NCI-H526 treated with DMSO at 0.1 percent for 48 hours (cell line): ENCODE results near the gene PKNOX2.
A peak's percentile ranks its signal among the peaks of the same experiment; 100 is the strongest.

Experiments used
- DNase-seq: peaks from one replicate; lab custom pipeline; 2025; lab: John Stamatoyannopoulos, UW

Gene PKNOX2

GRCh38 chr11:125263268-125263790 lies 98.8 kb downstream of the PKNOX2 start:
- peak; percentile 58 for DNase-seq

GRCh38 chr11:125264100-125265022 lies 99.8 kb downstream of the PKNOX2 start:
- no peak for DNase-seq

GRCh38 chr11:125267548-125267947 lies 103.0 kb downstream of the PKNOX2 start:
- DNase-seq = no peak

- DNase-seq = no peak
Observed at GRCh38 chr11:125268611-125269010, 104.1 kb downstream of the PKNOX2 start.

GRCh38 chr11:125270106-125270505 lies 105.6 kb downstream of the PKNOX2 start:
- DNase-seq = no peak

- DNase-seq = no peak
Observed at GRCh38 chr11:125270711-125271110, 106.2 kb downstream of the PKNOX2 start.

GRCh38 chr11:125271483-125272091 lies 107.0 kb downstream of the PKNOX2 start:
- DNase-seq = no peak

- DNase-seq = no peak
Observed at GRCh38 chr11:125272092-125272491, 107.5 kb downstream of the PKNOX2 start.

- DNase-seq = no peak
Observed at GRCh38 chr11:125272821-125273220, 108.3 kb downstream of the PKNOX2 start.

- no peak for DNase-seq
Observed at GRCh38 chr11:125273519-125274000, 109.0 kb downstream of the PKNOX2 start.

- DNase-seq = no peak
Observed at GRCh38 chr11:125274309-125274708, 109.8 kb downstream of the PKNOX2 start.

GRCh38 chr11:125274774-125275173 lies 110.2 kb downstream of the PKNOX2 start:
- no peak for DNase-seq

GRCh38 chr11:125275905-125276618 lies 111.5 kb downstream of the PKNOX2 start:
- DNase-seq = no peak

- no peak for DNase-seq
Observed at GRCh38 chr11:125276619-125276976, 112.0 kb downstream of the PKNOX2 start.

GRCh38 chr11:125279676-125280418 lies 115.3 kb downstream of the PKNOX2 start:
- no peak for DNase-seq

- DNase-seq = no peak
Observed at GRCh38 chr11:125280646-125281045, 116.1 kb downstream of the PKNOX2 start.

GRCh38 chr11:125281831-125282595 lies 117.5 kb downstream of the PKNOX2 start:
- DNase-seq = no peak

- DNase-seq = no peak
Observed at GRCh38 chr11:125282596-125282914, 118.0 kb downstream of the PKNOX2 start.

- DNase-seq = no peak
Observed at GRCh38 chr11:125284245-125284850, 119.8 kb downstream of the PKNOX2 start.

GRCh38 chr11:125285844-125286243 lies 121.3 kb downstream of the PKNOX2 start:
- peak; percentile 35 for DNase-seq

GRCh38 chr11:125286486-125286885 lies 121.9 kb downstream of the PKNOX2 start:
- DNase-seq = no peak
